Kidney (tissue), 14 donors: Measurements from ENCODE around the gene DUSP2. TPM values are rescaled to one million over a fixed set of nuclear protein-coding genes. Genes with fewer than 3 reads are reported as not detected.

Experiments used
- DNase-seq, 5 donors: peaks; one replicate each; pipeline ENCODE4 v3.0.0-alpha.2; 2013 to 2020
- FAIRE-seq: peaks from 2 replicates; lab custom pipeline; 2012; peaks lifted over from hg19 to GRCh38; lab: Jason Lieb, UNC
- H3K27ac ChIP-seq, 2 donors: one replicate each; pipeline ENCODE4 v1.7.0; 2013; ENCODE audit warnings: low read depth in 2 of 2, low read length in 2 of 2, inconsistent platforms in 1 of 2
- H3K27me3 ChIP-seq: one replicate; pipeline ENCODE4 v1.7.1; 2013; ENCODE audit warnings: low read length, inconsistent platforms; ENCODE audit not compliant: control insufficient read depth, insufficient read depth
- H3K36me3 ChIP-seq, 3 donors: one replicate each; pipeline versions ENCODE4 v1.7.0 to v1.7.1; 2013; ENCODE audit warnings: low read length in 3 of 3, control low read depth in 1 of 3, inconsistent platforms in 1 of 3; ENCODE audit not compliant: insufficient read depth in 3 of 3, control insufficient read depth in 2 of 3
- H3K4me1 ChIP-seq, 3 donors: one replicate each; pipeline versions ENCODE4 v1.7.0 to v1.7.1; 2013; ENCODE audit warnings: low read length in 3 of 3, inconsistent platforms in 1 of 3, low read depth in 1 of 3; ENCODE audit not compliant: control insufficient read depth in 2 of 3, insufficient read depth in 2 of 3
- H3K4me3 ChIP-seq, 3 donors: one replicate each; pipeline versions ENCODE4 v1.7.0 to v1.8.1; 2013; ENCODE audit warnings: low read length in 3 of 3, control low read depth in 1 of 3, inconsistent platforms in 1 of 3
- H3K9ac ChIP-seq, 3 donors: one replicate each; pipeline versions ENCODE4 v1.7.0 to v1.7.1; 2013; ENCODE audit warnings: low read length in 3 of 3, control low read depth in 1 of 3, inconsistent platforms in 1 of 3
- H3K9me3 ChIP-seq, 3 donors: one replicate each; pipeline versions ENCODE4 v1.7.0 to v1.7.1; 2013; ENCODE audit warnings: low read length in 3 of 3, control low read depth in 1 of 3, inconsistent platforms in 1 of 3; ENCODE audit not compliant: control insufficient read depth in 2 of 3, insufficient read depth in 1 of 3
- CTCF ChIP-seq: IDR thresholded peaks from 3 replicates; pipeline ENCODE4 v1.5.1; 2012; ENCODE audit warnings: mild to moderate bottlenecking, moderate library complexity, borderline replicate concordance; ENCODE audit not compliant: insufficient read depth; ENCODE audit errors: extremely low read depth
- intact Hi-C: fragments of 100-400 bp; cut with DNase I; formaldehyde crosslinking; loops from one replicate; pipeline ENCODE4 v1.11.1; 2022
- polyA plus RNA-seq: library from polyadenylated mRNA; stranded (reverse); fragments of 350-450 nt; fragmentation: Illumina TruSeq; extraction: RNeasy Lipid Tissue Mini Kit (QIAGEN cat#74804); gene quantifications from one replicate; pipeline ENCODE4 v1.2.3, GENCODE V29; 2014; ENCODE audit warnings: low read depth, low replicate concordance; ENCODE audit not compliant: insufficient read depth
- total RNA-seq: library from RNA; stranded (reverse); fragmentation: NEBNext Ultra II Directional; extraction: Animal tissue kit (Norgen Biotek cat#: 25700); gene quantifications from one replicate; pipeline ENCODE4 v1.2.1, GENCODE V29; 2021
- donor health status: control.
- donor health status: control.
- donor health status: control.
- donor health status: control.
- donor health status: control.
- donor health status: DM: yes; HTN: yes; CAD: no.
- donor health status: Normal renal cell carcinoma (clear cell type).

DUSP2 gene
- total and polyA plus RNA-seq, 2 donors from 2014 or later = 5.6 to 11.8 TPM

GRCh38 chr2:96095116-96095636 lies 50.1 kb downstream of the DUSP2 start:
- Histone ChIP-seq H3K4me3 (no peak overlapping the region), H3K27ac (no peak overlapping the region), H3K9ac (no peak overlapping the region), H3K4me1 (peaks cover 0 to 17% (median 15%) of the 10 kb centered on the region in 3 donors), H3K9me3 (no peaks in the 10 kb centered on the region), H3K36me3 (no peaks in the 10 kb centered on the region), H3K27me3 (no peaks in the 10 kb centered on the region)
- DNase-seq (no peak), FAIRE-seq (no peak)
- no peak for TF ChIP-seq CTCF
- intact Hi-C loops = no loop called here

GRCh38 chr2:96093528-96093927 lies 51.7 kb downstream of the DUSP2 start:
- H3K27me3 ChIP-seq = no peaks in the 10 kb centered on the region
- no peak overlapping the region for H3K4me3 ChIP-seq
- peaks cover 0 to 8% (median 6%) of the 10 kb centered on the region in 3 donors for H3K4me1 ChIP-seq
- H3K9me3 ChIP-seq = no peaks in the 10 kb centered on the region
- FAIRE-seq (no peak), DNase-seq (no peak)
- TF ChIP-seq CTCF = no peak
- intact Hi-C loops = no loop called here
- H3K27ac ChIP-seq = no peak overlapping the region
- H3K9ac ChIP-seq = no peak overlapping the region
- H3K36me3 ChIP-seq = no peaks in the 10 kb centered on the region

Other genes starting within 250 kb of the DUSP2 start
- gene ANKRD36C, start 153.6 kb downstream of the DUSP2 start, total RNA-seq = 26.2 TPM
- 0.15 TPM for gene ANKRD36C, start 153.6 kb downstream of the DUSP2 start, polyA plus RNA-seq
- 2.7 TPM for gene GPAT2, start 110.5 kb downstream of the DUSP2 start, total RNA-seq
- 1.1 TPM for gene GPAT2, start 110.5 kb downstream of the DUSP2 start, polyA plus RNA-seq
- gene ADRA2B, start 28.9 kb downstream of the DUSP2 start, total RNA-seq = 1.4 TPM
- gene ADRA2B, start 28.9 kb downstream of the DUSP2 start, polyA plus RNA-seq = 4.8 TPM
- not detected for gene ASTL, start 6.9 kb downstream of the DUSP2 start, total RNA-seq
- gene ASTL, start 6.9 kb downstream of the DUSP2 start, polyA plus RNA-seq = not detected
- 112 TPM for gene STARD7, start 63.4 kb upstream of the DUSP2 start, total RNA-seq
- 96.6 TPM for gene STARD7, start 63.4 kb upstream of the DUSP2 start, polyA plus RNA-seq
- 72.3 TPM for gene TMEM127, start 120.6 kb upstream of the DUSP2 start, total RNA-seq
- 37.4 TPM for gene TMEM127, start 120.6 kb upstream of the DUSP2 start, polyA plus RNA-seq
- gene CIAO1, start 120.8 kb upstream of the DUSP2 start, total RNA-seq = 63.0 TPM
- 48.2 TPM for gene CIAO1, start 120.8 kb upstream of the DUSP2 start, polyA plus RNA-seq
- gene SNRNP200, start 160.1 kb upstream of the DUSP2 start, total RNA-seq = 118 TPM
- 46.7 TPM for gene SNRNP200, start 160.1 kb upstream of the DUSP2 start, polyA plus RNA-seq
- gene ITPRIPL1, start 179.9 kb upstream of the DUSP2 start, total RNA-seq = 1.2 TPM
- gene ITPRIPL1, start 179.9 kb upstream of the DUSP2 start, polyA plus RNA-seq = 0.73 TPM
- 0.72 TPM for gene NCAPH, start 190.3 kb upstream of the DUSP2 start, total RNA-seq
- gene NCAPH, start 190.3 kb upstream of the DUSP2 start, polyA plus RNA-seq = 0.17 TPM